Loucy (cell line): ENCODE results near the gene EPAS1.

Source experiments
- H2AFZ ChIP-seq: fragments of 200-600 bp; sonication (generic); 2 replicates; pipeline ENCODE4 v1.6.0; 2016; ENCODE audit warnings: antibody characterized with exemption, mild to moderate bottlenecking, low read length, moderate library complexity
- H3F3A ChIP-seq: fragments of 200-600 bp; 2 replicates; pipeline ENCODE4 v1.6.0; 2016; ENCODE audit warnings: antibody characterized with exemption, low read depth, mild to moderate bottlenecking
- H3K27me3 ChIP-seq: fragments of 200-600 bp; sonication (generic); 2 replicates; pipeline ENCODE4 v1.6.1; 2014; ENCODE audit warnings: low read length, mild to moderate bottlenecking; ENCODE audit not compliant: insufficient read depth, poor library complexity, severe bottlenecking
- H3K36me3 ChIP-seq: fragments of 200-600 bp; sonication (generic); 2 replicates; pipeline ENCODE4 v1.6.1; 2016; ENCODE audit warnings: low read length; ENCODE audit not compliant: insufficient read depth
- H3K4me1 ChIP-seq: fragments of 200-600 bp; sonication (generic); 2 replicates; pipeline ENCODE4 v1.5.1; 2014; ENCODE audit warnings: low read length, mild to moderate bottlenecking; ENCODE audit not compliant: insufficient read depth, poor library complexity, severe bottlenecking
- H3K4me2 ChIP-seq: fragments of 200-600 bp; sonication (generic); 2 replicates; pipeline ENCODE4 v1.6.0; 2014; ENCODE audit warnings: antibody characterized with exemption, low read length, low read depth, mild to moderate bottlenecking; ENCODE audit not compliant: poor library complexity, severe bottlenecking
- H3K4me3 ChIP-seq: fragments of 200-600 bp; sonication (generic); 2 replicates; pipeline ENCODE4 v1.5.1; 2014; ENCODE audit warnings: low read length, mild to moderate bottlenecking, mixed read lengths; ENCODE audit not compliant: poor library complexity, severe bottlenecking
- H3K79me2 ChIP-seq: fragments of 200-600 bp; sonication (generic); 2 replicates; pipeline ENCODE4 v1.6.1; 2014; ENCODE audit warnings: low read length; ENCODE audit not compliant: insufficient read depth
- H3K9ac ChIP-seq: fragments of 200-600 bp; sonication (generic); 2 replicates; pipeline ENCODE4 v1.6.0; 2014; ENCODE audit warnings: mild to moderate bottlenecking, low read depth, low read length, moderate library complexity; ENCODE audit not compliant: poor library complexity, severe bottlenecking
- H3K9me2 ChIP-seq: fragments of 200-600 bp; sonication (generic); replicated peaks from 2 replicates; pipeline ENCODE4 v1.6.1; 2016; ENCODE audit warnings: low read depth, low read length, mixed read lengths
- H3K9me3 ChIP-seq: fragments of 200-600 bp; sonication (generic); 2 replicates; pipeline ENCODE4 v1.6.1; 2014; ENCODE audit warnings: mild to moderate bottlenecking, antibody characterized with exemption, low read length, low read depth; ENCODE audit not compliant: insufficient read depth
- H4K20me1 ChIP-seq: fragments of 200-600 bp; sonication (generic); 2 replicates; pipeline ENCODE4 v1.6.0; 2014; ENCODE audit warnings: antibody characterized with exemption, low read length, mild to moderate bottlenecking; ENCODE audit not compliant: insufficient read depth, poor library complexity, severe bottlenecking
- EZH2phosphoT487 ChIP-seq: fragments of 200-600 bp; IDR thresholded peaks from 2 replicates; pipeline ENCODE4 v1.6.1; 2018; ENCODE audit warnings: antibody characterized with exemption, mild to moderate bottlenecking, moderate library complexity, borderline replicate concordance
- TF ChIP-seq, protein P1 (sequence below): fragments of 200-600 bp; sonication (generic); conservative IDR thresholded peaks from 2 replicates; pipeline ENCODE4 v1.5.1; 2014; ENCODE audit warnings: mild to moderate bottlenecking, antibody characterized with exemption, low read length

Gene EPAS1

DNA sequence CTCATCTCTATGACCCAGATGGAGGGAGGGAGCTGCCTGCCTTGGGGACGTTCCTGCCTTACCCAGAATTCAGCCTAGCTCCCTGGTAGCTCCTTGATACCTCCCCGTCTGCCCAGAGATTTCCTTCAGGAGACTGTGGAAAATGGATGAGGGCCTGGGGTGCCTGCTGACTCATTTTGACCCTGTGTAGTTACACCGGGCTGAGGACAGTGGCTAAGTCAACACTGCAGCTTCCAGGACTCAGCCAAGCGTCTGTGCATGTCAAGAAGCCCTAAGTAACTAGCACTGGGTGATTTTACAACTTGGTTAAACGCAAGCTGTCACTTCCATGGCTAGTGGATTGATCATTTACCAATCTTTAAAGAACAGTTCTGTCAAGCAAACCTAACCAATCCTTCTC lies 23.3 kb upstream of the EPAS1 start:
- Histone ChIP-seq H3F3A (no peaks in the 10 kb centered on the region), H2AFZ (no peak overlapping the region), H3K9me3 (no peaks in the 10 kb centered on the region), H3K4me1 (peaks cover 48% of the 10 kb centered on the region), H3K27me3 (no peaks in the 10 kb centered on the region), H3K9ac (no peak overlapping the region), H4K20me1 (no peaks in the 10 kb centered on the region), H3K9me2 (no peaks in the 10 kb centered on the region), H3K4me3 (no peak overlapping the region), H3K79me2 (no peaks in the 10 kb centered on the region), H3K4me2 (no peak overlapping the region), H3K36me3 (no peaks in the 10 kb centered on the region)
- no peak for TF ChIP-seq EZH2phosphoT487
- TF ChIP-seq, protein P1, sequence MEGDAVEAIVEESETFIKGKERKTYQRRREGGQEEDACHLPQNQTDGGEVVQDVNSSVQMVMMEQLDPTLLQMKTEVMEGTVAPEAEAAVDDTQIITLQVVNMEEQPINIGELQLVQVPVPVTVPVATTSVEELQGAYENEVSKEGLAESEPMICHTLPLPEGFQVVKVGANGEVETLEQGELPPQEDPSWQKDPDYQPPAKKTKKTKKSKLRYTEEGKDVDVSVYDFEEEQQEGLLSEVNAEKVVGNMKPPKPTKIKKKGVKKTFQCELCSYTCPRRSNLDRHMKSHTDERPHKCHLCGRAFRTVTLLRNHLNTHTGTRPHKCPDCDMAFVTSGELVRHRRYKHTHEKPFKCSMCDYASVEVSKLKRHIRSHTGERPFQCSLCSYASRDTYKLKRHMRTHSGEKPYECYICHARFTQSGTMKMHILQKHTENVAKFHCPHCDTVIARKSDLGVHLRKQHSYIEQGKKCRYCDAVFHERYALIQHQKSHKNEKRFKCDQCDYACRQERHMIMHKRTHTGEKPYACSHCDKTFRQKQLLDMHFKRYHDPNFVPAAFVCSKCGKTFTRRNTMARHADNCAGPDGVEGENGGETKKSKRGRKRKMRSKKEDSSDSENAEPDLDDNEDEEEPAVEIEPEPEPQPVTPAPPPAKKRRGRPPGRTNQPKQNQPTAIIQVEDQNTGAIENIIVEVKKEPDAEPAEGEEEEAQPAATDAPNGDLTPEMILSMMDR, result no peak

DNA sequence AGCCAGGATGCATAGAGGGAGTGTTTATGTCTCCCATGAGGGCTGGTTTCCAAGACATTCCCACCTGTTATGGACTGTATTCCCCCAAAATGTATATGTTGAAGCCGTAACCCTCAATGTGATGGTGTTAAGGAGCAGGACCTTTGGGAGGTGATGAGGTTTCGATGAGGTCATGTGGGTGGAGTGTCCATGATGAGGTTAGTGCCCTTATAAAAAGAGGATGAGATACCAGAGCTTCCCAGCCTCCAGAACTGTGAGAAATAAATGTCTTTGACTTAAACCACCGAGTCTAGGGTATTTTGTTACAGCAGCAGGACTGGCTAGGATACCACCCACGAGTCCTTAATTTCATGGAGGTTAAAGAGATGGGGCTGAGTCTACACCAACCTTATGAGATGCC lies 22.6 kb upstream of the EPAS1 start:
- Histone ChIP-seq H3K79me2 (no peaks in the 10 kb centered on the region), H3F3A (no peaks in the 10 kb centered on the region), H3K27me3 (no peaks in the 10 kb centered on the region), H3K9me2 (no peaks in the 10 kb centered on the region), H3K4me1 (peaks cover 44% of the 10 kb centered on the region), H3K4me2 (no peak overlapping the region), H3K9ac (no peak overlapping the region), H4K20me1 (no peaks in the 10 kb centered on the region), H2AFZ (no peak overlapping the region), H3K36me3 (no peaks in the 10 kb centered on the region), H3K4me3 (no peak overlapping the region), H3K9me3 (no peaks in the 10 kb centered on the region)
- no peak for TF ChIP-seq EZH2phosphoT487

- no peaks in the 10 kb centered on the region for H3K36me3 ChIP-seq
- TF ChIP-seq EZH2phosphoT487, result no peak
- no peaks in the 10 kb centered on the region for H3K79me2 ChIP-seq
- no peaks in the 10 kb centered on the region for H4K20me1 ChIP-seq
- H3K4me1 ChIP-seq, result peaks cover 33% of the 10 kb centered on the region
- no peaks in the 10 kb centered on the region for H3K9me2 ChIP-seq
- H3K27me3 ChIP-seq, result no peaks in the 10 kb centered on the region
- peak overlapping the region; percentile 40 for H3K9ac ChIP-seq
- peak overlapping the region; percentile 57 for H3K4me3 ChIP-seq
- no peaks in the 10 kb centered on the region for H3K9me3 ChIP-seq
- 0 out of 2 replicates have a peak overlapping the region, but pooled peaks have one; percentile 22 for H2AFZ ChIP-seq
- peak overlapping the region; percentile 54 for H3K4me2 ChIP-seq
- no peaks in the 10 kb centered on the region for H3F3A ChIP-seq
These were observed 21.2 kb upstream of the EPAS1 start for GRCh38 chr2:46275995-46276394.

DNA sequence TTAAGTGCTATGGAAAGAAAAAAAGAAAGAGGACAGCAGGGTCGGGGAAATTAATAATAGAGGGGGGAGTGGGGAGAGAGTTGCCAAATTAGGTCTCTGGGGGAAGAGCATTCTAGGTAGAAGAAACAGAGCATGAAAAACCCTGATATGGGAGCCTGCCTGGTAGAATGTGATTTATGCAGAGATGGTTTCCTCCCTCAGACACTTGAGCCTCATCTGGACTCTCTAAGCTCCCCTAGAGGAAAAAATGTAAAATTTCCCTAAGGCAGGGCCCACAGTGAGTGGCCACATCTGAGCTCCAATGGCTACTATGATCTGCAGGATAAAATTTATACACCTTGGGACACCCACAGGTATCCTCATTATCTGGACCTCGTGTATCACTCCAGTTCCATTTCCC lies 20.6 kb upstream of the EPAS1 start:
- H3K4me2 ChIP-seq, result peak overlapping the region; percentile 54
- TF ChIP-seq EZH2phosphoT487, result no peak
- TF ChIP-seq, protein P1, result no peak; the same call in 1 of the 2 replicates
- H3K27me3 ChIP-seq, result no peaks in the 10 kb centered on the region
- peak overlapping the region; percentile 40 for H3K9ac ChIP-seq
- no peaks in the 10 kb centered on the region for H3K79me2 ChIP-seq
- H4K20me1 ChIP-seq, result no peaks in the 10 kb centered on the region
- H3K36me3 ChIP-seq, result no peaks in the 10 kb centered on the region
- peaks cover 33% of the 10 kb centered on the region for H3K4me1 ChIP-seq
- peak overlapping the region; percentile 57 for H3K4me3 ChIP-seq
- H3K9me2 ChIP-seq, result no peaks in the 10 kb centered on the region
- H3F3A ChIP-seq, result no peaks in the 10 kb centered on the region
- H3K9me3 ChIP-seq, result no peaks in the 10 kb centered on the region
- no peak overlapping the region for H2AFZ ChIP-seq
